Caki2 (cell line): ENCODE data around the gene DIDO1. TPM values are rescaled to one million over a fixed set of nuclear protein-coding genes. Genes with fewer than 3 reads are reported as not detected.

Source experiments
- DNase-seq: peaks from one replicate; pipeline ENCODE4 v3.0.0-alpha.2; 2015; ENCODE audit warnings: low read depth
- in situ Hi-C: cut with HindIII; loops from 2 replicates; pipeline ENCODE4 v1.10.0; 2016; ENCODE audit warnings: low sequenced_read_pairs, low pct_unique_long_range_greater_than_20kb, mixed read lengths
- total RNA-seq: library from RNA; depleted of rRNA; stranded (reverse); fragments of >200 nt; shearing (Covaris generic); gene quantifications from 2 replicates; pipeline ENCODE4 v1.2.3, GENCODE V29; 2014; ENCODE audit warnings: low replicate concordance

Gene DIDO1
- total RNA-seq, 1 experiment from 2014 or later = 18.2 TPM

- in situ Hi-C loops = no loop called here
- DNase-seq = no peak
These were observed 47.9 kb downstream of the DIDO1 start for GRCh38 chr20:62878244-62879038.

GRCh38 chr20:62876902-62877816 lies 49.1 kb downstream of the DIDO1 start:
- in situ Hi-C loops = no loop called here
- no peak for DNase-seq

GRCh38 chr20:62876501-62876901 lies 49.8 kb downstream of the DIDO1 start:
- in situ Hi-C loops = no loop called here
- DNase-seq = no peak

DNA sequence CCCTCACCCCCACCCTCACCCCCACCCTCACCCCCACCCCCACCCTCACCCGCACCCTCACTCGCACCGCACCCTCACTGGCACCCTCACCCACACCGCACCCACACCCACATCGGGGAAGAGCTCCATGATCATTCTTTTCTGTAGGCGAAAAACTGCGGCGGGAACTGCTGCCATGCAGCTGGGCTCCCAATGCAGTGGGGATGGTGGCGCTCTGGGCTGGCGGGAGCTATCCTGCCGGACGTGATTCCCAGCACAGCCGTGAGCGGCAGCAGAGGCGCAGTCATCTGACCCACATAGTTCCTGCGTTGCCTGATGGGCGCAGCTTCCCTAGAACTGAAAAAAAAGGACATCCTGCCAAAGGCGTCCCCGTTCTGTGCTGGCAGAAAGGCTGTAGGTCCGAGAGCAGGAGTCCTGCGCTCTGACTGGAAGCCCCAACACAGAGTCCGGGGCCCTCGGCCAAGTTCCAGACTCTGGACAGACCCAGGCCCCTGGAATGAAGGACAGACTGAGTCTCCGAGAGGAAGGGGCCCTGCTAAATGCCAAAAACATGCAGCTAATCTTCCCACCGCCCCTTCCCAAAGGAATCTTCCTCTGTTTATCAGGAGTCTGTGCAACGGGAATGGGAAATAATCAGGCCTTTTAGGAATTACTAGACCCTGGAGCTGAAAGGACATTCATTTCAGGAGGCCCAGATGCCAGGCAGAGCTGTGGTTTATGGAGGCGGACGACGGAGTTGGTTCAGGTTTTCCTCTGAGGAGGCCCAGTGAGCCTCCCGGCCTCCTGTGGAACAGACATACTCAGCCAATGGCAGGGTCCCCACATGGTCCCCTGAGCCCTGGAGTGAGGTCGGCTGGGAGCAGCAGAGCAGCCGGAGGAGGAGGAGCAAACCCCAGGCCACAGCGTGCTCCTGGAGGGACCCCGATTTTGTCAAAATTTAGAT lies 50.6 kb downstream of the DIDO1 start:
- in situ Hi-C loops = no loop called here
- peak; percentile 87 for DNase-seq

GRCh38 chr20:62874964-62875344 lies 51.4 kb downstream of the DIDO1 start:
- in situ Hi-C loops = loop anchor here (25.0 kb wide), 1 partner anchor 137 kb away; the partner anchor contains the start of gene BHLHE23
- no peak for DNase-seq

DNA sequence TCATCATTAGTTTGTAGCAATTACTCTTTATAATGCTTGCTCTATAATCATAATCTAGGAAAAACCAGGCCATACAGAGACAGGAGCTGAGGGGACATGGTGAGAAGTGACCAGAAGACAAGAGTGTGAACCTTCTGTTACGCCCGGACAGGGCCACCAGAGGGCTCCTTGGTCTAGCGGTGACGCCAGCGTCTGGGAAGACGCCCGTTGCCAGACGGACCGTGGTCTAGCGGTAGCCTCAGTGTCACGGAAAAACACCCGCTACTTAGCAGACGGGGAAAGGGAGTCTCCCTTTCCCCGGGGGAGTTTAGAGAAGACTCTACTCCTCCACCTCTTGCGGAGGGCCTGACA lies 52.6 kb downstream of the DIDO1 start:
- DNase-seq = peak; percentile 77
- in situ Hi-C loops = loop anchor here (25.0 kb wide), 1 partner anchor 139 kb away; the partner anchor contains the start of gene BHLHE23

GRCh38 chr20:62873280-62873679 lies 53.0 kb downstream of the DIDO1 start:
- no peak for DNase-seq
- in situ Hi-C loops = loop anchor here (25.0 kb wide), 1 partner anchor 139 kb away; the partner anchor contains the start of gene BHLHE23

DNA sequence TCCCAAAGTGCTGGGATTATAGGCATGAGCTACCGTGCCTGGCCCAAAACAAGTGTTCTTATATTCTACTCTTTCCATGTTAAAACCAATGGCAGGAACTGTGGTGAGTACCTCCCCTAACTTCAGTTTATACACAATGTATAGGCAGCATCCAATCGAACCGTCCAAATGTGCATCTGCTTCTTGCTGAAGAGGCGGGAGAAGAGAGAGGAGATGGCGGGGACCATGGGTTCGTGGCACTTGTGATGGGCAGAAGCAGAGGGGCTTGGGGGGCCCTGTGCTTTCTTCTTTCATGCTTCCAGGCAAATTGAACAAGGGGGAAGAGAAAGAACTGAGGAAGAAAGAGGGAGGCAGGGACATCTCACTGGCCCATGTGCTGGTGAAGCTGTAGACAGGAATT lies 53.4 kb downstream of the DIDO1 start:
- no peak for DNase-seq
- in situ Hi-C loops = loop anchor here (25.0 kb wide), 1 partner anchor 139 kb away; the partner anchor contains the start of gene BHLHE23

GRCh38 chr20:62872184-62872847 lies 54.0 kb downstream of the DIDO1 start:
- in situ Hi-C loops = loop anchor here (25.0 kb wide), 1 partner anchor 140 kb away; the partner anchor contains the start of gene BHLHE23
- no peak for DNase-seq

GRCh38 chr20:62864207-62864606 lies 62.1 kb downstream of the DIDO1 start:
- in situ Hi-C loops = loop anchor here (25.0 kb wide), 1 partner anchor 148 kb away; the partner anchor contains the start of gene BHLHE23
- no peak for DNase-seq

DNA sequence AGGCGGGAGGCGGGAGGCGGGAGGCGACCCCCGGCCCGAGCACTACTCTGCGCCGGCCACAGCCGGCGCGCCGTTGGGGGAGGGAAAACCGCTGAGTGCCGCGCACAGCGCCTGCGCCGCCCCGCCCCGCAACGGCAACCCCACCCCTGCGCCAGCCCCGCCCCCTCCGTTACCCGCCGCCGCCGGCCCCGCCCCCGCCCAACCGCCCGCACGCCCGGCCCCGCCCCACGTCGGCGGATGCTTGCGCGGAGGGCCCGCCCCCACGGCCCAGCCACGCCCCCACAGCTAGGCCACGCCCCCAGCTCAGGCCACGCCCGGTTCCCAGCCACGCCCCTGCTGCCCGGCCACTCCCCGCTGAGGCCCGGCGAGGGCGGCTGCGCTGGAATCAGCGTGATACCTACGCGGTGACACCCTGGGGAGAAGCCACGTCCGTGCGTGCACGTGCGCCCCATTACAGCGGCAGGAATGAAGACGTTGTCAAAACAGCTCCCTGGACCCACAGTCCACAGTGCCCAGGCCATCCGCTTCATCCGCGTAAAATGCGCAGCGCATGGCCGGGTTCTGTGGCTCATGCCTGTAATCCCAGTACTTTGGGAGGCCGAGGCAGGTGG lies 64.5 kb downstream of the DIDO1 start, which contains the start of gene TCFL5:
TSS of gene TCFL5 (minus strand) at position 97 of the 611 bp plus-strand sequence. CDS start 152 bp downstream, outside the sequence.
- in situ Hi-C loops = loop anchor here (25.0 kb wide), 1 partner anchor 150 kb away; the partner anchor contains the start of gene BHLHE23
- DNase-seq = peak; percentile 86

GRCh38 chr20:62860924-62861691 lies 65.2 kb downstream of the DIDO1 start:
- peak; percentile 33 for DNase-seq
- in situ Hi-C loops = loop anchor here (25.0 kb wide), 1 partner anchor 151 kb away; the partner anchor contains the start of gene BHLHE23

DNA sequence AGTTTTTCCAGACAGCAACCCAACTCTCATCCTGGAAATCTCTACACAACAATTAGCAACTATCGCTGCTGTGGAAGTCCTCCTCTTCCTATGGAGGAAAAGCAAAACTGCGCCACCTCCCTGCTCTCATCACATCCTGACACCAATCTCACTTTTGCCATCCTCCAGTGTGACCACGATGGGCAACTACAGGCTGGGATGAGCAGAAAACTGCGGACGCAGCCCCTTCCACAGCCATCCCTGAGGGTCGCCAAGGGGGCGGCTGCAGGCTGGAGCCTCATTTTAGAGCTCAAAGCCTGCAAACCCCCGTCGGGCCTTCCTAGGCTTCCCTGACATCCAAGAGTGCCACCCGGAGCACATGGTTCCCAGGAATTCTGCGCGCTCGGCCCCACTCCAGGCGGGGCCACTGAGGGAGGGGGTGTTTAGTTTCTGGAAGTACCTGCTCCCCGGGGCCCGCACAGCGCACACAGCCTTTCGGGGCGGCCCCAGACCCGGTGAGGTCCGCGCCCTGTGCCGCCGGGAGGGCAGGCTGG lies 65.8 kb downstream of the DIDO1 start:
- DNase-seq = no peak
- in situ Hi-C loops = loop anchor here (25.0 kb wide), 1 partner anchor 152 kb away; the partner anchor contains the start of gene BHLHE23

GRCh38 chr20:62859721-62860120 lies 66.6 kb downstream of the DIDO1 start:
- DNase-seq = no peak
- in situ Hi-C loops = loop anchor here (25.0 kb wide), 1 partner anchor 153 kb away; the partner anchor contains the start of gene BHLHE23

GRCh38 chr20:62858058-62858830 lies 68.1 kb downstream of the DIDO1 start:
- in situ Hi-C loops = loop anchor here (25.0 kb wide), 1 partner anchor 154 kb away; the partner anchor contains the start of gene BHLHE23

More at GRCh38 chr20:62858058-62858830, 68.1 kb downstream of the DIDO1 start:
- DNase-seq = no peak
